NT2/D1 (cell line): Measurements from ENCODE around the gene FGF2.

Experiments
- YY1 ChIP-seq: IDR thresholded peaks from 2 replicates; pipeline ENCODE4 v1.6.1; 2011; ENCODE audit not compliant: insufficient read length, insufficient read depth
- ZNF274 ChIP-seq: IDR thresholded peaks from 2 replicates; pipeline ENCODE4 v1.6.1; 2011; ENCODE audit warnings: mild to moderate bottlenecking, low read depth, low read length

DNA sequence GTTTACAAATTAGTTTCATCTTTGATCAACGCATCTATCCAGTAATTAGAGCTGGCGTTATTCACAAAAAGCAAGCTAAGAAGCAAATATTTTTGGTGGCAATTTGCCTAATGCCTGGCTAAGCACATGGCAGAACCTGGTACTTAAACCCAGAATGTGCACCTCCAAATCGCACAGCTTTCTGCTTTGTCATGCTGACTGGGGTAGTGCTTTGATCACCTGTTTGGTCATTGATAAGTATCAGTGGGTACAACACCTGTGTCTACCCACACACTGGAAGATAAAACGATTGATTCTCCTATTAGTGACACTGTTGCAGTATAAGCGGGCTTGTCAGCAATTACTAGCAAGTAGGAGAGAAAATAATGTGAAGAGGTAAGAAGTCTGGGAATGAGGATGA, 93.8 kb downstream of the FGF2 start:
- TF ChIP-seq YY1 (no peak), ZNF274 (no peak)
